LoVo (cell line): Measurements from ENCODE around the gene HDAC3.

Experiments
- DNase-seq: peaks from one replicate; pipeline ENCODE4 v3.0.0-alpha.2; 2016; ENCODE audit warnings: low spot score

HDAC3 gene

GRCh38 chr5:141602606-141603005, 34.0 kb downstream of the HDAC3 start:
- DNase-seq = no peak

- DNase-seq = no peak
These were observed 38.0 kb downstream of the HDAC3 start for GRCh38 chr5:141598391-141599345.

DNA sequence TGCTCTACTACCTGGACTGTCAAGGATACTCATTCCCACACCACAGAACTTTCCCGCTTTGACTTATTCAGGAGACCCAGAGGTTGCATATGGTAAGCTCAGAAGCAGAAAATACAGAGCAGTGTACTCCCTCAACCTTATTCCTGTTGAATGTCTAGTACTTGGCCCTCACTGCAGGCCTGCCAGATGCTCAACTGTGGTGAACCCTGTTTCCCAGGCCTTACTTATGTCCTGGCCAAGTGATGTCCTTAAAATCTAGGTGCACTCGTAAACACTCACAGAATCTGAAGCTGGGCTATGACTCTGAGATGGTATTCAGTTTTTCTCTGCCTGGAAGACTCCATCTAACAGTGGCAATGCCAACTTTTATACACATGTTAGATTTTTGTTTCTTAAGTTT, 38.8 kb downstream of the HDAC3 start:
- DNase-seq = no peak

DNA sequence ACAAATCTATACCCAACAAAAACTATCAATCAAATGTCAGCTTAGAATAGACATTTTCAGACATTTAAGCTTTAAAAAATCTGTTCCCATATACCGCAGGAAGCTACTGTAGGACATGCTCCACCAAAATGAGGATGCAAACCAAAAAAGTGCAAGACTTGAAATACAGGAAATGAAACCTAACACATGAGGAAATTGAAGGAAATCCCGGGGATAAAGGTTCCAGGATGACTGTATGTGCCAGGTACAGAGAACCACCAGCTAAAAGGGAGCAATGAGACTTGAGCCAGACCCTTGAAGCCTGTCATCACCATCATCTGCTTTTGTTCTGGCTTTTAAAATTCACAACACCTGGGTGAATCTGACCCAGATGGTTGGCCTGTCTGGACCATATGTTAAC, 39.3 kb downstream of the HDAC3 start:
- DNase-seq = no peak

- DNase-seq = no peak
These were observed 39.8 kb downstream of the HDAC3 start for GRCh38 chr5:141596867-141597266.

DNA sequence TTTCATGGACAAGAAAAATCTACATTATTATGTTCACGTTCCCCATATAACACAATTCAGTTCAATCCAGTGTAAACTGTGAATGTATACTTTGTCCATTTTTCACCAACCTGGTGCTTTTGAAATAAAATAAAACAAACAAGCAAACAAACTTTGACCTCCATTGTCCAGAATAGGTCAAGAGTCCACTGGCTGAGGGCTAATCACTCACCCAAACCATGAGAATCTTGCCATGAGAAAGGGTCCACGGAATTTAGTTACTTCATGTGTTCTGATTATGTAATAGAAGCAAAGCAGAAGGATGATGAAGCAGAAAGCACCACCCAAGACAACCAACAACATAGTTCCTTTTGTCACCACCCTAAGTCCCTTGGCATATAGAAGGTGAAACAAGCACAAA, 46.5 kb downstream of the HDAC3 start:
- no peak for DNase-seq

GRCh38 chr5:141586246-141586645, 50.4 kb downstream of the HDAC3 start:
- no peak for DNase-seq

DNA sequence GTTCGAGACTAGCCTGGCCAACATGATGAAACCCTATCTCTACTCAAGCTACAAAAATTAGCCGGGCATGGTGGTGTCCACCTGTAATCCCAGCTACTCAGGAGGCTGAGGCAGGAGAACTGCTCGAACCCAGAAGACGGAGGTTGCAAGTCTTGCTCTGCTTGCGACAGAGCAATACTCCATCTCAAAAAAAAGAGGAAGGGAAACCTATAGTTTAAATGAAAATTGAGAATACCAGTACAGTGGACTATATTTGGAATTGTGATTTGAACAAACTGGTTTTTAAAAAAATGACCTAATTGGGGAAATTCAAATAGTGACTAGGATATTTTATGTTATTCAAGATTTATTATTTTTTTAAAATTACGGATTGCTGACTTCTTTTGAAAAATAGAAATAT, 51.1 kb downstream of the HDAC3 start:
- DNase-seq = no peak

DNA sequence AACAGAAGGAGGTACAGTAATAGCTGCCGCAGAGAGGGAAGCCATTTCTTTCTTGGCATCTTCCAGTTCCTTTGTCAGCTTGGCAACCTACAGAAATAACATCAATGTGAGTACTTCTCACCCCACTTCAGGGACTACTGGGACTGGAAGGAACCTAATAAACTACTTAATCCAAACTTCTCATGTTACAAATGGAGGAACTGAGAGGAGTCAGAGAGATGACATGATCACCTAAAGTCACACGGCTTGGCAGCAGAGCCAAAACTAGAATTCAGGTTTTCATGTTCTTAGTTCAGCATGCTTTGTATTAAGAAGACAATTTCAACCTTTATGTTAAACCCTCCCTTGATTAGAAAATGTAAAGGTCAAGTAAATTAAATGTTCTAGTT, 62.5 kb downstream of the HDAC3 start:
- DNase-seq = no peak

GRCh38 chr5:141573489-141574121, 63.0 kb downstream of the HDAC3 start:
- DNase-seq = no peak
